IMR-90 (cell line): Measurements from ENCODE around the gene ZNF646. TPM values are rescaled to one million over a fixed set of nuclear protein-coding genes. Genes with fewer than 3 reads are reported as not detected.
A peak's percentile ranks its signal among the peaks of the same experiment; 100 is the strongest.

ENCODE experiments used
- ATAC-seq: fragments of 200-7000 bp; cut with Tn5 transposase; 2 replicates; pipeline ENCODE4 v1.9.1; 2020; ENCODE audit warnings: low read depth, mild to moderate bottlenecking, moderate library complexity
- BruUV-seq: library from RNA; stranded (reverse); fragments of 400-500 nt; replicated peaks from 2 replicates; lab custom pipeline; 2021; lab: Mats Ljungman, UMichigan
- CTCF ChIA-PET: fragments of 300-600 bp; formaldehyde crosslinking; extraction: SDS; loops from one replicate; lab custom pipeline; 2021; ENCODE audit warnings: antibody characterized with exemption; lab: Yijun Ruan, JAX
- POLR2A ChIA-PET: fragments of 300-600 bp; sonication (Branson Sonifier 250); formaldehyde crosslinking; loops from one replicate; lab custom pipeline; 2022; ENCODE audit warnings: antibody characterized with exemption; ENCODE audit not compliant: unreplicated experiment; lab: Charles Lee
- DNase-seq: peaks from one replicate; pipeline ENCODE4 v3.0.0; 2013
- H2AFZ ChIP-seq: replicated peaks from 2 replicates; pipeline ENCODE3; 2013; ENCODE audit warnings: low read length, mild to moderate bottlenecking; ENCODE audit not compliant: poor library complexity
- H2AK5ac ChIP-seq: 2 replicates; pipeline ENCODE4 v1.6.1; 2013; ENCODE audit warnings: low read depth, low read length, inconsistent platforms
- H2AK9ac ChIP-seq: replicated peaks from 2 replicates; pipeline ENCODE3; 2013; ENCODE audit warnings: mild to moderate bottlenecking, low read depth, low read length, moderate library complexity; ENCODE audit not compliant: poor library complexity
- H2BK120ac ChIP-seq: 2 replicates; pipeline ENCODE4 v1.6.1; 2013; ENCODE audit warnings: low read depth, low read length, inconsistent platforms
- H2BK15ac ChIP-seq: 3 replicates; pipeline ENCODE4 v1.6.1; 2013; ENCODE audit warnings: low read depth, low read length, inconsistent platforms
- H2BK20ac ChIP-seq: 2 replicates; pipeline ENCODE4 v1.6.1; 2013; ENCODE audit warnings: low read depth, mild to moderate bottlenecking, inconsistent platforms, low read length, moderate library complexity
- H2BK5ac ChIP-seq: 2 replicates; pipeline ENCODE4 v1.6.1; 2013; ENCODE audit warnings: mild to moderate bottlenecking, low read depth, low read length, inconsistent platforms; ENCODE audit not compliant: poor library complexity, severe bottlenecking
- H3K14ac ChIP-seq: replicated peaks from 2 replicates; pipeline ENCODE4 v1.6.1; 2013; ENCODE audit warnings: low read depth, low read length, inconsistent platforms
- H3K18ac ChIP-seq: 2 replicates; pipeline ENCODE4 v1.6.1; 2013; ENCODE audit warnings: low read depth, low read length, control low read depth
- H3K23ac ChIP-seq: 2 replicates; pipeline ENCODE4 v1.6.1; 2013; ENCODE audit warnings: low read depth, low read length, inconsistent platforms
- H3K27ac ChIP-seq: 2 replicates; pipeline ENCODE4 v1.5.1; 2013; ENCODE audit warnings: mild to moderate bottlenecking, control low read depth, low read length; ENCODE audit not compliant: insufficient read depth
- H3K27me3 ChIP-seq: 2 replicates; pipeline ENCODE4 v1.6.1; 2013; ENCODE audit warnings: low read length; ENCODE audit not compliant: control insufficient read depth, insufficient read depth
- H3K36me3 ChIP-seq: 2 replicates; pipeline ENCODE4 v1.6.1; 2013; ENCODE audit warnings: low read length, mixed read lengths; ENCODE audit not compliant: control insufficient read depth, insufficient read depth
- H3K4ac ChIP-seq: 2 replicates; pipeline ENCODE4 v1.6.1; 2013; ENCODE audit warnings: low read depth, low read length, inconsistent platforms
- H3K4me1 ChIP-seq: 2 replicates; pipeline ENCODE4 v1.6.1; 2013; ENCODE audit warnings: low read length, mixed read lengths; ENCODE audit not compliant: control insufficient read depth, insufficient read depth
- H3K4me2 ChIP-seq: 2 replicates; pipeline ENCODE4 v1.6.1; 2013; ENCODE audit warnings: low read depth, mild to moderate bottlenecking, control low read depth, low read length, moderate library complexity
- H3K4me3 ChIP-seq: 2 replicates; pipeline ENCODE4 v1.5.1; 2013; ENCODE audit warnings: low read depth, mild to moderate bottlenecking, control low read depth, low read length, moderate library complexity; ENCODE audit not compliant: insufficient read depth
- H3K56ac ChIP-seq: 2 replicates; pipeline ENCODE4 v1.6.1; 2013; ENCODE audit warnings: low read length, inconsistent platforms; ENCODE audit not compliant: insufficient read depth; ENCODE audit errors: extremely low read depth
- H3K79me1 ChIP-seq, 2 experiments: 2 replicates each; pipeline ENCODE4 v1.6.1; 2013; ENCODE audit warnings: low read length in 2 of 2, inconsistent platforms in 1 of 2, low read depth in 1 of 2
- H3K9ac ChIP-seq: 2 replicates; pipeline ENCODE4 v1.6.1; 2013; ENCODE audit warnings: low read depth, low read length, control low read depth
- H3K9me1 ChIP-seq: 2 replicates; pipeline ENCODE4 v1.6.1; 2013; ENCODE audit warnings: low read length, inconsistent platforms; ENCODE audit not compliant: insufficient read depth
- H3K9me3 ChIP-seq: 2 replicates; pipeline ENCODE4 v1.6.1; 2013; ENCODE audit warnings: low read length; ENCODE audit not compliant: control insufficient read depth, insufficient read depth
- H4K20me1 ChIP-seq: 2 replicates; pipeline ENCODE4 v1.6.1; 2013; ENCODE audit warnings: low read length, inconsistent platforms; ENCODE audit not compliant: insufficient read depth
- H4K5ac ChIP-seq: 2 replicates; pipeline ENCODE4 v1.6.1; 2013; ENCODE audit warnings: mild to moderate bottlenecking, low read depth, low read length, control low read depth
- H4K8ac ChIP-seq, 2 experiments: 2 replicates each; pipeline ENCODE4 v1.6.1; 2013; ENCODE audit warnings: low read depth in 2 of 2, low read length in 2 of 2, control low read depth in 1 of 2, inconsistent platforms in 1 of 2
- H4K91ac ChIP-seq: 2 replicates; pipeline ENCODE4 v1.6.1; 2013; ENCODE audit warnings: low read depth, low read length, inconsistent platforms; ENCODE audit not compliant: insufficient read depth
- BHLHE40 ChIP-seq: fragments of 150-350 bp; IDR thresholded peaks from 2 replicates; pipeline ENCODE4 v1.6.1; 2016; ENCODE audit warnings: mild to moderate bottlenecking, low read depth, low read length
- CEBPB ChIP-seq: IDR thresholded peaks from 2 replicates; pipeline ENCODE4 v1.6.1; 2012; ENCODE audit warnings: low read depth, low read length, improper control_type of control experiment
- CTCF ChIP-seq: conservative IDR thresholded peaks from 2 replicates; pipeline ENCODE4 v1.5.1; 2012; ENCODE audit warnings: mild to moderate bottlenecking, low read depth, low read length, improper control_type of control experiment
- ELK1 ChIP-seq: fragments of 150-350 bp; IDR thresholded peaks from 2 replicates; pipeline ENCODE4 v1.6.1; 2016; ENCODE audit warnings: low read depth, mild to moderate bottlenecking, low read length, moderate library complexity, borderline replicate concordance
- FOS ChIP-seq: fragments of 150-350 bp; IDR thresholded peaks from 2 replicates; pipeline ENCODE4 v1.6.1; 2016; ENCODE audit warnings: low read depth, low read length
- MAZ ChIP-seq: IDR thresholded peaks from 2 replicates; pipeline ENCODE4 v1.6.1; 2012; ENCODE audit warnings: low read depth, mild to moderate bottlenecking, low read length, improper control_type of control experiment, moderate library complexity, borderline replicate concordance
- MXI1 ChIP-seq: IDR thresholded peaks from 2 replicates; pipeline ENCODE4 v1.6.1; 2012; ENCODE audit warnings: low read depth, mild to moderate bottlenecking, low read length, moderate library complexity, borderline replicate concordance
- POLR2A ChIP-seq: IDR thresholded peaks from 2 replicates; pipeline ENCODE4 v1.6.1; 2012; ENCODE audit warnings: mild to moderate bottlenecking, low read depth, low read length
- RAD21 ChIP-seq: IDR thresholded peaks from 2 replicates; pipeline ENCODE4 v1.6.1; 2012; ENCODE audit warnings: low read length, improper control_type of control experiment
- RCOR1 ChIP-seq: IDR thresholded peaks from 2 replicates; pipeline ENCODE4 v1.6.1; 2012; ENCODE audit warnings: mild to moderate bottlenecking, low read length, improper control_type of control experiment; ENCODE audit not compliant: insufficient replicate concordance
- USF2 ChIP-seq: fragments of 150-350 bp; IDR thresholded peaks from 2 replicates; pipeline ENCODE4 v1.6.1; 2017; ENCODE audit warnings: mild to moderate bottlenecking, antibody characterized with exemption, low read length, low read depth
- WGBS, 2 experiments: methylation state at CpG; one replicate each; pipeline versions ENCODE4 v1.1.5 to v1.1.7; 2013; ENCODE audit warnings: missing lambda C conversion rate in 2 of 2; ENCODE audit not compliant: insufficient read length in 1 of 2; ENCODE audit errors: extremely low coverage in 2 of 2; 5-methylcytosine and 5-hydroxymethylcytosine counted together
- dilution Hi-C: fragments of 300-500 bp; cut with HindIII; formaldehyde crosslinking; loops from one replicate; pipeline ENCODE4 v1.14.3; 2018; ENCODE audit warnings: low sequenced_read_pairs; ENCODE audit not compliant: unreplicated experiment
- in situ Hi-C: fragments of 300-500 bp; cut with MboI; formaldehyde crosslinking; loops from 3 replicates; pipeline ENCODE4 v1.14.3; 2019; ENCODE audit warnings: low sequenced_read_pairs, inconsistent platforms, mixed read lengths
- intact Hi-C: fragments of 100-400 bp; cut with micrococcal nuclease; formaldehyde crosslinking; loops from 2 replicates; pipeline ENCODE4 v1.10.0; 2022
- polyA plus RNA-seq, 3 experiments: library from polyadenylated mRNA; depleted of rRNA; stranded (reverse); fragments of >200 nt; gene quantifications; 2 replicates each; pipeline ENCODE4 v1.2.3, GENCODE V29; 2012; ENCODE audit warnings: low replicate concordance in 1 of 3
- total RNA-seq: library from RNA; depleted of rRNA; stranded (reverse); fragments of >200 nt; gene quantifications from 2 replicates; pipeline ENCODE4 v1.2.3, GENCODE V29; 2012

ZNF646 gene
- total and polyA plus RNA-seq, 2 of the 4 experiments (the other 2 are of a cell fraction) = 4.9 to 6.8 TPM

GRCh38 chr16:31110106-31111034, 36.1 kb downstream of the ZNF646 start (continued):
- TF ChIP-seq RAD21 (no peak), CEBPB (no peak)

- dilution Hi-C loops (no loop called here), in situ Hi-C loops (no loop called here), intact Hi-C loops (no loop called here)
- 98% methylated on average over 10 of the region's 23 CpGs; no CpG with 5 or more reads in 1 of the 2 experiments for WGBS, 2 experiments
- POLR2A ChIA-PET = no interaction called here
- H3K9ac ChIP-seq = no peak overlapping the region
- no peak overlapping the region for H2AK9ac ChIP-seq
- no peak overlapping the region for H3K14ac ChIP-seq
- TSS peak; percentile 43 for BruUV-seq
- no peak overlapping the region for H4K91ac ChIP-seq
- peaks cover 11% of the 10 kb centered on the region; the same call in 1 of the 2 replicates for H3K9me1 ChIP-seq
- no peak overlapping the region for H3K4me2 ChIP-seq
- H2BK20ac ChIP-seq = no peak overlapping the region
- H3K4ac ChIP-seq = no peak overlapping the region
- H3K27ac ChIP-seq = no peak overlapping the region
- CTCF ChIA-PET = no interaction called here
- H4K5ac ChIP-seq = no peak overlapping the region
- no peak for ATAC-seq
- no peak overlapping the region for H2BK15ac ChIP-seq
- H3K4me3 ChIP-seq = no peak overlapping the region
- no peaks in the 10 kb centered on the region for H3K9me3 ChIP-seq
- no peak for DNase-seq
- no peak overlapping the region for H2AK5ac ChIP-seq
- H3K56ac ChIP-seq = no peak overlapping the region
- H3K36me3 ChIP-seq = peaks cover 40% of the 10 kb centered on the region
- no peak overlapping the region for H2BK5ac ChIP-seq
- H3K27me3 ChIP-seq = no peaks in the 10 kb centered on the region
- no peak overlapping the region for H3K18ac ChIP-seq
- no peaks in the 10 kb centered on the region; the same call in 1 of the 2 replicates for H4K20me1 ChIP-seq
- no peak overlapping the region for H2AFZ ChIP-seq
- peaks cover 2% of the 10 kb centered on the region; the same call in 1 of the 2 replicates for H3K4me1 ChIP-seq
- H4K8ac ChIP-seq = no peak overlapping the region
- peaks cover 22 to 50% of the 10 kb centered on the region in 2 experiments for H3K79me1 ChIP-seq
- no peak overlapping the region for H2BK120ac ChIP-seq
- no peak overlapping the region for H3K23ac ChIP-seq
- TF ChIP-seq USF2 (no peak), RCOR1 (no peak), MAZ (no peak), POLR2A (no peak), FOS (no peak), RAD21 (no peak), ELK1 (no peak), BHLHE40 (no peak), CTCF (no peak), MXI1 (no peak)
These were observed 37.8 kb downstream of the ZNF646 start for GRCh38 chr16:31111881-31112466.
